Middle frontal gyrus (tissue), 1 donor: ENCODE results near the gene FBXO5.
A peak's percentile ranks its signal among the peaks of the same experiment; 100 is the strongest.
"Not testable (repeated sequence)": the region's sequence is repeated elsewhere in the genome, so short reads cannot be mapped to it uniquely, and the experiment has no call there.

Experiments
- DNase-seq: peaks from one replicate; pipeline ENCODE4 v3.0.0-alpha.2; 2015; ENCODE audit warnings: low spot score; ENCODE audit errors: extremely low spot score

Gene FBXO5

DNA sequence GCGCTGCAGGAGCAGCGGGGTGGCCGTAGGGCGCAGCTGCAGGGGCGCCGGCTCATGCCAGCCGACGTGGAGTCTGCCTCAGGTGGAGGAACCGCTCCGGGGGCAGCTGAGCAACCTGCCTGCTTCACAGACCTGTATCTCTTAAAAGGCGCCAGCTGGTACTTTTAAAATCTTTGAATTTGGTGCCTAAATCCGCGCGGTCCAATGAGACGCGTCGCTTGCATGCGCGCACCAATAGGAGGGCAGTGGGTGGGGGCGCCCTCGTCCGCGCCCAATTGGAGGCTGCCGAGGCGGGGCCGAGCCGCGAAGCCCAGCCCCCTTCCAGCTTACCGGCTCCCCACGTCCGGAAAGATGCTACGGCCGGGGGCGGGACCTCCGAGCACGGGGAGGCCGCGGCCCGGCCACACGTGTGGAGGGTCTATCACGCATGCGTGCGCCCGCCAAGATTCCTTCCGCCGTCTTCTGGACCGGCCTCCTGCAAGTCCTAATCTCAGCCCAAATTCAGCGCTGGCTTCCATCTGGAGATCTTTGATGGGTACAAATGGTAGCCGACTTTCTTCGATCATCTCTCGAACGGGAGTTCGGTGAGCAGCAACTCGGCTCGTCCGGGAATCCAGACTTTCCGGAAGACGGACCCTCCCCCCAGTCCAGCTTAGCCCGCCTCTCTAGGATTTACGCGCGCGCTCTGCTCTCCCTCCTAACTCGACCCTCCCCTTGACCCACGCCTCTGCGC is at the start of gene FBXO5:
TSS of gene FBXO5 (minus strand) at position 138 of the 733 bp plus-strand sequence. CDS start at position 56, 82 bp downstream.
- DNase-seq, result peak; percentile 95

DNA sequence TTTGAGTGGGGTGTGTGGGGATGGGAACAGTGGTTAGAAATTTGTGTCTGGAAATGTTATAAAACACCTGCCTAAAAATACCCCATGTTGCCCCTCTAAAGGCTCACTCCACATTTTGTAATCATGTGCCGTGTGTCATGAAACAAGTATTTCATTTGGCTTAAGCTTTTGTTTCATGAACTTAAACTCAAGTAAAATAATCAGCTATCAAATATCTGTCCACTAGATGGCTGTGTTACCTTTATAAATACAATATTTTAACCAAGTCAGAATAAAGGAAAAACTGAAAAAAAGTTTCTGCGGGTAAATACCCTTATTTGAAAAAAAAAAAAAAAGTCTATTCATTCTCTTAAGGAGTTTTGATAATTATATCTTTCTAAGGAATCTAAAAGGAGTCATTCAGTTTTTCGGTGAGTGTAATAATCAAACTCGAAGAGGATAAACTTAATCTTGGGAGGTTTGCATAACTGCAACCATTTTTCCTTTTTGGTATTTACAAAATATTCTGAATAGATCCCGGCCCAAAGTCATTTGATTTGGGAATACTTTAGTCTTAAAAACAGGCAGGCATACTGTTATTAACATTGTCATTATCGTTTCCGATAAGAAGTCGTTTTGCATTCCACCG is 49.5 kb upstream of the FBXO5 start:
- peak; percentile 25 for DNase-seq

DNA sequence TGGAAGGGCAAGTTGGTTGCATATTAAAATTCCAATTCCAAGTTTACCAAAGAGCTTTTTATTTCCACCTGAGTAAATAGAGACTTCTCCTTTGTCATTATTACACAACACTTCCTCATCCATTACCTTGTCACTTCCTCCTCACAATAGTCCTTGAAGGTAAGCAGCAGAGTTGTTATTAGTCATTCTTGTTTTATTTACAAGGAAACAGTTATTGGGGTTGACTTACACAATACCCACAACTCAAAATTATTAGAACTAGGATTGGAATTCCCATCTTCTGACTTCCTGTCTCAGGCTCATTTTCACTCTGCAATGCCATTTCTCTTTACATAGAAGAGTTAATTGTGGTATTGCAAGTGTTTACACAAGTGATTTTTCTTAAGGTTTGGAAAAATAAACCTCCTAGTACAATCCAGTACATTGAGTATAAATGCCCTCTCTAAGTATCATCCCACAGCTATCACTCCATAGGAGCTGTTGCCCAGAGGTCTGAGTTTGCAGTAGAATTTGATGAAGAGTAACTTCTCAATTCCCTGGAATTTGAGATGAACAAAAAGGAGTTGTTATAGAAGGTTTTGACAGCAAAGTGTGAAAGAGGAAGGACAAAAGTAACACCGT is 48.6 kb upstream of the FBXO5 start:
- DNase-seq, result no peak

DNA sequence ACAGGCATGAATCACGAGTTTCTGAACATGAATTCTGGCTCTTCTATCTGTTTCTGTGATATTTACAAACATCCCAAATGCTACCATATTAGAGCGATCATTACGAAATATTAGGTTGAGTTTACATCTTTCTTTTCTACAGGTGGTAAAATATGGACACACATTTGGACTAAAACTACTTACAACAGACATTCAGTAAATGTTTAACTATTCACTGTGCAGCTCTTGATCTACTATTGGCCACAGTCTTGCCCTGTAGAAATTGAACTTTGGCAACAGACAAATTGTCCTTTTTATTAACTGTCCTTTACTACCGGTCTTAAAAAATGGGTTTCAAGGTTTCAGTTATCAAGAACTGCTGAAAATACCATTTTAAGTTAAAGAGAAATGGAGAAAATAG is 46.1 kb upstream of the FBXO5 start:
- no peak for DNase-seq

GRCh38 chr6:153028286-153028685 is 45.4 kb upstream of the FBXO5 start:
- DNase-seq, result no peak

DNA sequence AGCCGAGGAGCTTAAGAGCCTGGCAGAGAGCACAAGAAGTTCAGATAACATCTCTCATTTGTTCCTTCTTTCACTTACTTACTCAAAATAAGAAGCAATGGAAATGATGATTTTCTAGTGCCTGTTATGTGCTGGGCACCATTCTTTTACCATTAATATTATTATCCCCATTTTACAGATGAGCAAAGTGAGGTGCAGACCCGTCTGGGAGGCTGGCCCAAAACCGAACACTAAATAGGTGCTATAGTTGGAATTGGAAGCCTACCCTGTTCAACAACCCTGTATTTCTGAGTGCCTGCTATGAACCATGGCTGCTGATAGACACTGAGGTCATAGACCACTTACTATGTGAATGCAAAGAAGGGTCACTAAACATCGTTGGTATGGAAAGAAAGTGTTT is 44.6 kb upstream of the FBXO5 start:
- no peak for DNase-seq

DNA sequence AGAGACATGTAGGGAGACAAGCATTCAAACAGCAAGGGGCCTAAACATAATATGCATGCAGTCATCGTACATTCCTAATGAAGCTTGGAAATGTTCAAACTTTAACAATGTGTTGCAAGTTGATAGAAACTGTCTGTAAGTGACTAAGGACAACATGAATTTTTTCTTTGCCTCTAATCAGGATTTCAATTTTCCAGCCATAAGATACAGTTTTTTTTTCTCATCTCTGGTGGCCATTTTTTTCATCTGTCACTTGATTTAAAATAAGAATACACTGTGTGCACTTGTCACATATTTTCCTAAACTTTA is 41.8 kb upstream of the FBXO5 start:
- no peak for DNase-seq

DNA sequence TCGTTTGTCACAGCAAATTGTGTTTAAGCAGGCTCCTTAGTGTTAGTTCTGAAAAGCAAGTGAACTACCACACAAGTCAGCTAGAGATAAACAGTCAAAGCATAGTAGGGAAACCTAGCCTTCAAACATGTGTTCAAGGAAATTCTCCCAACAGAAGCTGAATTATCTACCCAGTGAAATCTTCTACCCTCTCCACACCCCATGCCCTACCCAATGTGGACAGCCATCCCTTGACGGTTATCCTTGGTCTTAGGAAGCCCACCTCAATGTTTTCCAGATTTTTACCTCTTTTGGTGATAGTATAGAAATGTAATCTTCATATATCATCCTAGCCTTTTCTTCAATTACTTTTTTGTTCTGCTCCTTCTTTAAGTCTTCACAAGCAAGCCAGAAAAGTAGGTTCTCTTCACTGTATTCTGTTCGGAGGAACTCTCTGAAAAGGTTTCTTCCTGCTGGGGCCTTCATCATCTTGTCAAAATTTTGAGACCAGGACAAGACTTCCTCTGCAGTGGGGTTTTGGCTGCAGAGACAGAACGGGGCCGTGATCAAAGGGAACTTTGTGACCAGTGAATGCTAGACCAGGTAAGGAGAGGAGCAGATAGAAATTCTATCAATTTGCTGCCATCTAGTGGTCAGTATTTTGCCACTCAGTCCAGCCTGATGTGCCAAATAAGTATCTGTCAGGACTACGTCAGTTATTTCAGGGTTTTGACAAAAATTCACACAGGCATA is 41.3 kb upstream of the FBXO5 start:
- no peak for DNase-seq

DNA sequence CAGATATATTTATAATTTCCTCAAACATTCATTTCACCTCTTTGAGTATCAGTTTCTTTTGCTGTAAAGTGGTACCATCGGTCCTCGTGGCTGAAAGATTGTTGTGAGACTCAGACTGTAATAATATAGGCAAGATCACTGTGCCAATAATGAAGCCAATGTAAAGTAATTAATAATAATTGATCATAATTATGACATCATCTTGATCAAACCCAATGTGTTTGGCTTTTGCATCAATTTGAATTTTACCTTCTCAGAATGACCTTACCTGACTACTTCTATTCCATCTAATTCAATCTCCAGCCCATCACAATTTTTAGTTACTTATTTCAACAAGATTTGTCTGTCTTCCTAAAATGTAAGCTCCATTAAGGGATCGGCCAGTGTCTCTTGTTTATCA is 35.5 kb upstream of the FBXO5 start:
- DNase-seq, result no peak

DNA sequence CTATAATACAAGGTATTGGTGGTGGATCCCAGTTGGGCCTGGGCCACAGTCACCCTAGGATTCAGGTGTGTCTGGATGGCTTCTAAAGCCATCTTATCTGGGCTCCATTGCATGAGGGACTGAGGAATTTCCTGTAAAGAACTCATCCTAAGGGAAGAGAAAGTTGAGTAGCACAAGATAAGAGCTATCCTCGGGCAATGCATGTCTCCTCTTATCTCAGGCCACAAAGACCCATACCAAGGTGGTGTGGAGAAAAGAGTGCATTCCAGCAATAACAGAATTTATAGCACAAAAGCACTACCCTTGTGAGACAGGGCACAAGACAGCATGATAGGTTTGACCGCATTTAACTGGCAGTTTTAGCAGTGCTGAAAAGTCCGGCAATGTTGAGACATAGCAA is 34.0 kb upstream of the FBXO5 start:
- no peak for DNase-seq

GRCh38 chr6:153015094-153015640 is 32.3 kb upstream of the FBXO5 start:
- DNase-seq, result no peak

- DNase-seq, result no peak
Measured at GRCh38 chr6:153013438-153013837, 30.6 kb upstream of the FBXO5 start.

GRCh38 chr6:153012856-153013255 is 30.0 kb upstream of the FBXO5 start:
- no peak for DNase-seq

DNA sequence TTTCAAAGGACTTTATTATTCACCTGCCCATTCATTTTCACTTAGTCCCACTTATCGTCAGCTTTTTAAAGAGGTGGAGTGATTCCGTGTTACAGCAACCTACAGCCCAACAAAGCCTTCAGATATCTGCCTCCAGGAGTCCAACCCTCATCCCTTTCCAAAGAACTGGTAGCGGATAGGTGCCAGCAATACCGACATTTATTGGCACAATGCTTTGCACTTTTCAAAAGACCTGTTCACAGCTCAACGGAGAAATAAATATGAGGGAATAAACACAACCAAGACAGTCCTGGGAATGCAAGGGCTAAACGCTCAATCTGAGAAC is 20.5 kb upstream of the FBXO5 start:
- no peak for DNase-seq

- DNase-seq, result peak; percentile 85
Measured at GRCh38 chr6:153002613-153003365, 19.9 kb upstream of the FBXO5 start, which contains the start of gene MTRF1L. Gene MTRF1L (minus strand): TSS chr6:153002709. CDS start chr6:153002685, 24 bp downstream.

- DNase-seq, result no peak
Measured at GRCh38 chr6:153001767-153002612, 19.1 kb upstream of the FBXO5 start.

GRCh38 chr6:153000790-153001189 is 17.9 kb upstream of the FBXO5 start:
- not testable (repeated sequence) for DNase-seq

- DNase-seq, result no peak
Measured at GRCh38 chr6:153000243-153000642, 17.4 kb upstream of the FBXO5 start.

DNA sequence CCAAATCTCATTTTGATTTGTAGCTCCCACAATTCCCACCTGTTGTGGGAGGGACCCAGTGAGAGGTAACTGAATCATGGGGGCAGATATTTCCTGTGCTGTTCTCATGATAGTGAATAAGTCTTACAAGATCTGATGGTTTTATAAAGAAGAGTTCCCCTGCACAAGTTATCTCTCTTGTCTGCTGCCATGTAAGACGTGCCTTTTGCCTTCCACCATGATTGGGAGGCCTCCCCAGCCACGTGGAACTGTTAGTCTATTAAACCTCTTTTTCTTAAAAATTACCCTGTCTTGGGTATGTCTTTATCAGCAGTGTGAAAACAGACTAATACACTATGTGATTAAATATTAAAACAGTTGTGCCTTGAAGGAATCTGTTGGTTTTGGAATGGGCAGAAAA is 16.7 kb upstream of the FBXO5 start:
- not testable (repeated sequence) for DNase-seq

GRCh38 chr6:152993847-152994246 is 11.0 kb upstream of the FBXO5 start:
- DNase-seq, result no peak
